Neural crest cell (in vitro differentiated cells): ENCODE measurements around the gene SH3TC1. TPM values are rescaled to one million over a fixed set of nuclear protein-coding genes. Genes with fewer than 3 reads are reported as not detected.

Experiments
- DNase-seq: peaks from one replicate; pipeline ENCODE4 v3.0.0; 2021; ENCODE audit warnings: low read depth, mixed read lengths, low spot score
- H3K27ac Mint-ChIP-seq: one replicate; pipeline ENCODE4 v1.8.0; 2021; ENCODE audit warnings: mild to moderate bottlenecking, mixed read lengths; ENCODE audit not compliant: unreplicated experiment
- H3K27me3 Mint-ChIP-seq: 2 replicates; pipeline ENCODE4 v1.8.0; 2021; ENCODE audit warnings: low read depth, mild to moderate bottlenecking, mixed read lengths
- H3K36me3 Mint-ChIP-seq: 2 replicates; pipeline ENCODE4 v1.8.0; 2021; ENCODE audit warnings: low read depth, mild to moderate bottlenecking, mixed read lengths
- H3K4me1 Mint-ChIP-seq: 2 replicates; pipeline ENCODE4 v1.8.0; 2021; ENCODE audit warnings: mixed read lengths
- H3K4me3 Mint-ChIP-seq: one replicate; pipeline ENCODE4 v1.8.0; 2021; ENCODE audit warnings: mild to moderate bottlenecking, mixed read lengths
- H3K9me3 Mint-ChIP-seq: 2 replicates; pipeline ENCODE4 v1.8.0; 2021; ENCODE audit warnings: mixed read lengths
- CTCF ChIP-seq: fragments of 200-600 bp; sonication (generic); conservative IDR thresholded peaks from 2 replicates; pipeline ENCODE4 v1.5.0; 2021; ENCODE audit warnings: antibody characterized with exemption, mild to moderate bottlenecking
- total RNA-seq: library from RNA; stranded (reverse); gene quantifications from 2 replicates; pipeline ENCODE4 v1.2.1, GENCODE V29; 2021

The SH3TC1 gene
- total RNA-seq, 1 donor from 2014 or later, result 2.7 TPM

- no peaks in the 10 kb centered on the region for H3K27me3 Mint-ChIP-seq
- H3K36me3 Mint-ChIP-seq, result no peaks in the 10 kb centered on the region
- no peak for DNase-seq
- peaks cover 4% of the 10 kb centered on the region for H3K4me1 Mint-ChIP-seq
- no peak overlapping the region for H3K27ac Mint-ChIP-seq
- H3K4me3 Mint-ChIP-seq, result no peak overlapping the region
- H3K9me3 Mint-ChIP-seq, result no peaks in the 10 kb centered on the region
- no peak for TF ChIP-seq CTCF
These were observed 15.9 kb downstream of the SH3TC1 start for GRCh38 chr4:8215001-8215427.

- DNase-seq, result no peak
- H3K4me3 Mint-ChIP-seq, result no peak overlapping the region
- no peaks in the 10 kb centered on the region for H3K9me3 Mint-ChIP-seq
- peaks cover 4% of the 10 kb centered on the region for H3K4me1 Mint-ChIP-seq
- H3K27me3 Mint-ChIP-seq, result no peaks in the 10 kb centered on the region
- no peak for TF ChIP-seq CTCF
- H3K27ac Mint-ChIP-seq, result peak overlapping the region; percentile 64
- H3K36me3 Mint-ChIP-seq, result no peaks in the 10 kb centered on the region
These were observed 16.8 kb downstream of the SH3TC1 start for GRCh38 chr4:8215641-8216442.

- H3K4me1 Mint-ChIP-seq, result peaks cover 9% of the 10 kb centered on the region
- no peak for TF ChIP-seq CTCF
- H3K27me3 Mint-ChIP-seq, result no peaks in the 10 kb centered on the region
- no peaks in the 10 kb centered on the region for H3K9me3 Mint-ChIP-seq
- no peak for DNase-seq
- H3K27ac Mint-ChIP-seq, result no peak overlapping the region
- no peak overlapping the region for H3K4me3 Mint-ChIP-seq
- H3K36me3 Mint-ChIP-seq, result no peaks in the 10 kb centered on the region
These were observed 17.6 kb downstream of the SH3TC1 start for GRCh38 chr4:8216443-8217245.

GRCh38 chr4:8217246-8217511 lies 18.1 kb downstream of the SH3TC1 start:
- no peaks in the 10 kb centered on the region for H3K36me3 Mint-ChIP-seq
- peak overlapping the region; percentile 67 for H3K27ac Mint-ChIP-seq
- H3K4me3 Mint-ChIP-seq, result no peak overlapping the region
- H3K9me3 Mint-ChIP-seq, result no peaks in the 10 kb centered on the region
- no peaks in the 10 kb centered on the region for H3K27me3 Mint-ChIP-seq
- H3K4me1 Mint-ChIP-seq, result peaks cover 14% of the 10 kb centered on the region
- DNase-seq, result no peak
- no peak for TF ChIP-seq CTCF

GRCh38 chr4:8217871-8218270 lies 18.8 kb downstream of the SH3TC1 start:
- Mint-ChIP-seq H3K36me3 (no peaks in the 10 kb centered on the region), H3K9me3 (no peaks in the 10 kb centered on the region), H3K4me1 (peaks cover 19% of the 10 kb centered on the region), H3K27me3 (no peaks in the 10 kb centered on the region), H3K4me3 (no peak overlapping the region), H3K27ac (no peak overlapping the region)
- no peak for DNase-seq
- TF ChIP-seq CTCF, result no peak
